ENCODE measurements around the gene ACSL5.
A peak's percentile ranks its signal among the peaks of the same experiment; 100 is the strongest.

- TF ChIP-seq CTCF (IDR thresholded peaks at IDR 0.05) (peak; percentile 11), EZH2 (IDR thresholded peaks at IDR 0.05; ENCODE audit: borderline replicate concordance, insufficient read depth, low read depth, low read length, poor library complexity, severe bottlenecking) (no peak)
Observed at GRCh38 chr10:112446855-112447619, 73.1 kb downstream of the ACSL5 start, which contains the start of the genes VTI1A and ZDHHC6.

Data from B cell (primary cell).